ENCODE results near the gene CAB39. TPM values are rescaled to one million over a fixed set of nuclear protein-coding genes. Genes with fewer than 3 reads are reported as not detected.
A peak's percentile ranks its signal among the peaks of the same experiment; 100 is the strongest.
"Not testable (repeated sequence)": the region's sequence is repeated elsewhere in the genome, so short reads cannot be mapped to it uniquely, and the experiment has no call there.

The CAB39 gene
- total and polyA plus RNA-seq, 2 donors, result 49.2 to 53.2 TPM

- no peak overlapping the region for H3K27ac ChIP-seq (ENCODE audit: low read depth in 1 of 2, low read length in 1 of 2)
- H3K4me1 ChIP-seq (ENCODE audit: control insufficient read depth in 2 of 2, insufficient read depth in 2 of 2, low read length in 2 of 2), result peaks cover 8 to 38% of the 10 kb centered on the region in 2 donors
- no peaks in the 10 kb centered on the region for H3K36me3 ChIP-seq (ENCODE audit: control insufficient read depth in 2 of 2, insufficient read depth in 2 of 2, low read length in 1 of 2)
- H3K9me3 ChIP-seq (ENCODE audit: control insufficient read depth in 2 of 2, insufficient read depth in 1 of 2, low read length in 1 of 2), result no peaks in the 10 kb centered on the region
- WGBS, result 98% methylated on average over 4 of the region's 4 CpGs
- DNase-seq (ENCODE audit: low read depth in 6 of 9, low spot score in 9 of 9), result no peak
- no peaks in the 10 kb centered on the region for H3K27me3 ChIP-seq (ENCODE audit: control insufficient read depth in 2 of 2, insufficient read depth in 1 of 2, low read length in 1 of 2)
- no peak overlapping the region for H3K4me3 ChIP-seq (ENCODE audit: low read length in 2 of 2)
These were observed 3.9 kb downstream of the CAB39 start for GRCh38 chr2:230716588-230716987.

- Histone ChIP-seq H3K4me3 (ENCODE audit: low read length in 2 of 2) (no peak overlapping the region), H3K36me3 (ENCODE audit: control insufficient read depth in 2 of 2, insufficient read depth in 2 of 2, low read length in 1 of 2) (peaks cover 0 to 4% of the 10 kb centered on the region in 2 donors), H3K27me3 (ENCODE audit: control insufficient read depth in 2 of 2, insufficient read depth in 1 of 2, low read length in 1 of 2) (no peaks in the 10 kb centered on the region), H3K9me3 (ENCODE audit: control insufficient read depth in 2 of 2, insufficient read depth in 1 of 2, low read length in 1 of 2) (no peaks in the 10 kb centered on the region), H3K27ac (ENCODE audit: low read depth in 1 of 2, low read length in 1 of 2) (no peak overlapping the region), H3K4me1 (ENCODE audit: control insufficient read depth in 2 of 2, insufficient read depth in 2 of 2, low read length in 2 of 2) (peaks cover 8 to 34% of the 10 kb centered on the region in 2 donors)
- DNase-seq (ENCODE audit: low read depth in 6 of 9, low spot score in 9 of 9), result peak in 1 of 9 donors; percentile 39
- whole genome bisulfite sequencing, result 70% methylated on average over 3 of the region's 3 CpGs
These were observed 5.0 kb downstream of the CAB39 start for GRCh38 chr2:230717600-230717999.

- Histone ChIP-seq H3K27me3 (ENCODE audit: control insufficient read depth in 2 of 2, insufficient read depth in 1 of 2, low read length in 1 of 2) (no peaks in the 10 kb centered on the region), H3K4me3 (ENCODE audit: low read length in 2 of 2) (no peak overlapping the region), H3K4me1 (ENCODE audit: control insufficient read depth in 2 of 2, insufficient read depth in 2 of 2, low read length in 2 of 2) (peaks cover 10 to 42% of the 10 kb centered on the region in 2 donors), H3K27ac (ENCODE audit: low read depth in 1 of 2, low read length in 1 of 2) (no peak overlapping the region), H3K9me3 (ENCODE audit: control insufficient read depth in 2 of 2, insufficient read depth in 1 of 2, low read length in 1 of 2) (peaks cover 0 to 3% of the 10 kb centered on the region in 2 donors), H3K36me3 (ENCODE audit: control insufficient read depth in 2 of 2, insufficient read depth in 2 of 2, low read length in 1 of 2) (peaks cover 0 to 4% of the 10 kb centered on the region in 2 donors)
- 98% methylated on average over 3 of the region's 3 CpGs for WGBS
- DNase-seq (ENCODE audit: low read depth in 6 of 9, low spot score in 9 of 9), result no peak
These were observed 6.7 kb downstream of the CAB39 start for GRCh38 chr2:230719340-230719739.

- no peak overlapping the region for H3K27ac ChIP-seq (ENCODE audit: low read depth in 1 of 2, low read length in 1 of 2)
- H3K4me1 ChIP-seq (ENCODE audit: control insufficient read depth in 2 of 2, insufficient read depth in 2 of 2, low read length in 2 of 2), result peaks cover 4 to 35% of the 10 kb centered on the region in 2 donors
- no peak overlapping the region for H3K4me3 ChIP-seq (ENCODE audit: low read length in 2 of 2)
- H3K27me3 ChIP-seq (ENCODE audit: control insufficient read depth in 2 of 2, insufficient read depth in 1 of 2, low read length in 1 of 2), result no peaks in the 10 kb centered on the region
- peak in 1 of 9 donors; percentile 33 for DNase-seq (ENCODE audit: low read depth in 6 of 9, low spot score in 9 of 9)
- peaks cover 0 to 3% of the 10 kb centered on the region in 2 donors for H3K9me3 ChIP-seq (ENCODE audit: control insufficient read depth in 2 of 2, insufficient read depth in 1 of 2, low read length in 1 of 2)
- H3K36me3 ChIP-seq (ENCODE audit: control insufficient read depth in 2 of 2, insufficient read depth in 2 of 2, low read length in 1 of 2), result peaks cover 4 to 10% of the 10 kb centered on the region in 2 donors
- 90% methylated on average over 1 of the region's 1 CpG for WGBS
These were observed 9.1 kb downstream of the CAB39 start for GRCh38 chr2:230721712-230722111.

GRCh38 chr2:230722207-230722885, 9.7 kb downstream of the CAB39 start:
- 91% methylated on average over 4 of the region's 4 CpGs for WGBS
- Histone ChIP-seq H3K9me3 (ENCODE audit: control insufficient read depth in 2 of 2, insufficient read depth in 1 of 2, low read length in 1 of 2) (peaks cover 0 to 3% of the 10 kb centered on the region in 2 donors), H3K36me3 (ENCODE audit: control insufficient read depth in 2 of 2, insufficient read depth in 2 of 2, low read length in 1 of 2) (peaks cover 4 to 10% of the 10 kb centered on the region in 2 donors), H3K4me1 (ENCODE audit: control insufficient read depth in 2 of 2, insufficient read depth in 2 of 2, low read length in 2 of 2) (peaks cover 4 to 33% of the 10 kb centered on the region in 2 donors), H3K4me3 (ENCODE audit: low read length in 2 of 2) (no peak overlapping the region), H3K27me3 (ENCODE audit: control insufficient read depth in 2 of 2, insufficient read depth in 1 of 2, low read length in 1 of 2) (no peaks in the 10 kb centered on the region), H3K27ac (ENCODE audit: low read depth in 1 of 2, low read length in 1 of 2) (no peak overlapping the region)
- DNase-seq (ENCODE audit: low read depth in 6 of 9, low spot score in 9 of 9), result no peak

GRCh38 chr2:230723363-230723762, 10.7 kb downstream of the CAB39 start:
- WGBS, result 46% methylated on average over 2 of the region's 2 CpGs
- H3K27me3 ChIP-seq (ENCODE audit: control insufficient read depth in 2 of 2, insufficient read depth in 1 of 2, low read length in 1 of 2), result no peaks in the 10 kb centered on the region
- peaks cover 4 to 12% of the 10 kb centered on the region in 2 donors for H3K36me3 ChIP-seq (ENCODE audit: control insufficient read depth in 2 of 2, insufficient read depth in 2 of 2, low read length in 1 of 2)
- peak in 6 of 9 donors; percentile 15 to 86 (median 60) for DNase-seq (ENCODE audit: low read depth in 6 of 9, low spot score in 9 of 9)
- H3K9me3 ChIP-seq (ENCODE audit: control insufficient read depth in 2 of 2, insufficient read depth in 1 of 2, low read length in 1 of 2), result peaks cover 0 to 3% of the 10 kb centered on the region in 2 donors
- peak overlapping the region in 1 of 2 donors; percentile 53 for H3K27ac ChIP-seq (ENCODE audit: low read depth in 1 of 2, low read length in 1 of 2)
- peaks cover 4 to 26% of the 10 kb centered on the region in 2 donors for H3K4me1 ChIP-seq (ENCODE audit: control insufficient read depth in 2 of 2, insufficient read depth in 2 of 2, low read length in 2 of 2)
- H3K4me3 ChIP-seq (ENCODE audit: low read length in 2 of 2), result no peak overlapping the region

GRCh38 chr2:230724957-230725356, 12.3 kb downstream of the CAB39 start:
- H3K36me3 ChIP-seq (ENCODE audit: control insufficient read depth in 2 of 2, insufficient read depth in 2 of 2, low read length in 1 of 2), result peaks cover 4 to 12% of the 10 kb centered on the region in 2 donors
- not testable (repeated sequence) for H3K9me3 ChIP-seq (ENCODE audit: control insufficient read depth in 2 of 2, insufficient read depth in 1 of 2, low read length in 1 of 2); H3K4me3 ChIP-seq (ENCODE audit: low read length in 2 of 2); H3K27ac ChIP-seq (ENCODE audit: low read depth in 1 of 2, low read length in 1 of 2); H3K27me3 ChIP-seq (ENCODE audit: control insufficient read depth in 2 of 2, insufficient read depth in 1 of 2, low read length in 1 of 2); DNase-seq (ENCODE audit: low read depth in 6 of 9, low spot score in 9 of 9)
- peaks cover 4 to 22% of the 10 kb centered on the region in 2 donors for H3K4me1 ChIP-seq (ENCODE audit: control insufficient read depth in 2 of 2, insufficient read depth in 2 of 2, low read length in 2 of 2)
- WGBS, result 98% methylated on average over 14 of the region's 14 CpGs

GRCh38 chr2:230731512-230731911, 18.9 kb downstream of the CAB39 start:
- Histone ChIP-seq H3K27me3 (ENCODE audit: control insufficient read depth in 2 of 2, insufficient read depth in 1 of 2, low read length in 1 of 2) (no peaks in the 10 kb centered on the region), H3K9me3 (ENCODE audit: control insufficient read depth in 2 of 2, insufficient read depth in 1 of 2, low read length in 1 of 2) (no peaks in the 10 kb centered on the region), H3K36me3 (ENCODE audit: control insufficient read depth in 2 of 2, insufficient read depth in 2 of 2, low read length in 1 of 2) (peaks cover 0 to 2% of the 10 kb centered on the region in 2 donors), H3K27ac (ENCODE audit: low read depth in 1 of 2, low read length in 1 of 2) (no peak overlapping the region), H3K4me3 (ENCODE audit: low read length in 2 of 2) (no peak overlapping the region), H3K4me1 (ENCODE audit: control insufficient read depth in 2 of 2, insufficient read depth in 2 of 2, low read length in 2 of 2) (no peaks in the 10 kb centered on the region)
- DNase-seq (ENCODE audit: low read depth in 6 of 9, low spot score in 9 of 9), result no peak
- WGBS, result 97% methylated on average over 6 of the region's 6 CpGs

- Histone ChIP-seq H3K9me3 (ENCODE audit: control insufficient read depth in 2 of 2, insufficient read depth in 1 of 2, low read length in 1 of 2) (no peaks in the 10 kb centered on the region), H3K36me3 (ENCODE audit: control insufficient read depth in 2 of 2, insufficient read depth in 2 of 2, low read length in 1 of 2) (no peaks in the 10 kb centered on the region), H3K4me1 (ENCODE audit: control insufficient read depth in 2 of 2, insufficient read depth in 2 of 2, low read length in 2 of 2) (peaks cover 2 to 3% of the 10 kb centered on the region in 2 donors), H3K4me3 (ENCODE audit: low read length in 2 of 2) (no peak overlapping the region), H3K27ac (ENCODE audit: low read depth in 1 of 2, low read length in 1 of 2) (no peak overlapping the region), H3K27me3 (ENCODE audit: control insufficient read depth in 2 of 2, insufficient read depth in 1 of 2, low read length in 1 of 2) (no peaks in the 10 kb centered on the region)
- WGBS, result 97% methylated on average over 4 of the region's 4 CpGs
- DNase-seq (ENCODE audit: low read depth in 6 of 9, low spot score in 9 of 9), result no peak
These were observed 20.3 kb downstream of the CAB39 start for GRCh38 chr2:230732914-230733401.

Measured in thymus (tissue), 11 donors.